ENCODE results near the gene CRTC3.

- no peak for TF ChIP-seq CTCF (IDR thresholded peaks at IDR 0.05)
- TF ChIP-seq POLR2A (IDR thresholded peaks at IDR 0.05), result no peak
Measured at GRCh38 chr15:90597577-90597976, 67.9 kb downstream of the CRTC3 start.
